GM18499 (cell line): ENCODE results near the gene IQCM.
"Not testable (repeated sequence)": the region's sequence is repeated elsewhere in the genome, so short reads cannot be mapped to it uniquely, and the experiment has no call there.

ENCODE experiments used
- ATAC-seq: cut with Tn5 transposase; IDR thresholded peaks from one replicate; pipeline ENCODE4 v1.9.1; 2021; ENCODE audit warnings: moderate number of reproducible peaks; ENCODE audit not compliant: insufficient read depth, unreplicated experiment

Gene IQCM

DNA sequence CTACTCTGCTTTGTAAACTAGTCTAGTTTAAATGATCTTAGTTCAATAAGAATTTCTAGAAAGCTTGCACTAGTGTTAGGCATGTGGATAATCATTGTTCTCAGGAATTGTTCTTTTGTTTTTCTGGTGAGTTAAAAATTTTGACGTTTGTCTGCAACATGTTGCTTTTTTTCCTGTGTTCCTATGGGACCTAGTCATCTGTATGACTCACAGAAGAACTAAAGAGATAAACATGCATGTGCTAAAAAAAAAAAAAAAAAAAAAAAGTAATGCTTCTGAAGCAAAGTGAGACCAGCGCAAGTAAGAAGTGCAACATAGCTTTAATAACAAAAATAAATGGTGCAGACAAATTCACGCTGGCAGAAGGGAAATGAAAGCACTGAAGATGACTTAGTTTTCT, 471.2 kb downstream of the IQCM start:
- ATAC-seq, result no peak

DNA sequence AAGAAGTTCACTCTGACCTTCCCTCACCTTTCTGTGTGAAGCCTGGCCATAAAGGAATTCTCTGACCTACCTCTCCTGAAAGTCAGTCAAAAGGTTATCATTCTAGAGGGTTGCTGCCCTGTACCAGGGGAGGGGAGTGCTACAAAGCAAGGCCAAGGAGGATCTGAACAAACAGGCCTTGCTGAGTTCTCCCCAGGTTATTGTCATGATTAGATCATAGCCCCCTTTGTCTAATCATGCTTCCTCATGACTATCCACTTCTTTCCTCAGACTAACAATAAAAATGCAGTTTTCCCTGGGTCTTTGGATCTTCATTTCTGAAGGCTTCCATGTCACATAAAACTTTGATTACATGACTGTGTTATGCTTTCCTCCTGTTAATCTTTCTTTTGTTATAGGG, 472.0 kb downstream of the IQCM start:
- no peak for ATAC-seq

DNA sequence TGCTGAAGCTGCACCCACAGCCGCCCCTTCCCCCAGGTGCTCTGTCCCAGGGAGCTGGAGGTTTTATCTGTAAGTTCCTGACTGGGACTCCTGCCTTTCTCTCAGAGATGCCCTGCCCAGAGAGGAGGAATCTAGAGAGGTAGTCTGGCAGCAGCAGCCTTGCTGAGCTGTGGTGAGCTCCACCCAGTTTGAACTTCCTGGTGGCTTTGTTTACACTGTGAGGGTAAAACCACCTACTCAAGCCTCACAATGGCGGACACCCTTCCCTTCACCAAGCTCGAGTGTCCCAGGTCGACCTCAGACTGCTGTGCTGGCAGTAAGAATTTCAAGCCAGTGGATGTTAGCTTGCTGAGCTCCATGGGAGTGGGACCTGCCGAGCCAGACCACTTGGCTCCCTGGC, 474.5 kb downstream of the IQCM start:
- ATAC-seq, result not testable (repeated sequence)

DNA sequence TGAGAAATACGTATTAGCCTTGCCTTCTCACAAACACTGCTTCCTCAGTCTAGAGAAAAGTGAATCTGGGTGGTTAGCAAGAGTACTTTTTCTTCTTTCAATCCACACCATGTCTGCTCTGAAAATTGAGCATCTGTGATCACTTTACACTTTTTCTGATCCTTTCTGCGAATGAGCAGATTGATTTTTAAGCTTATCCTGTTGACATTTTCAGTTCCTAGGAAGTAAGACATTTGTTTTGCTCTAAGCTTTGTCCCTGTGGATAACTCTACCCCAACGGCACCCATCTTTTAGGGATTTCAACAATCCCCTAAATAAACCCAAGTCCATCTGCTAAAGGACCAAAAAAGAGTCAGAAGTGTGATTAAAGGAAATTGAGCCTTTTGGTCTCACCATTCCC, 487.5 kb downstream of the IQCM start:
- no peak for ATAC-seq

DNA sequence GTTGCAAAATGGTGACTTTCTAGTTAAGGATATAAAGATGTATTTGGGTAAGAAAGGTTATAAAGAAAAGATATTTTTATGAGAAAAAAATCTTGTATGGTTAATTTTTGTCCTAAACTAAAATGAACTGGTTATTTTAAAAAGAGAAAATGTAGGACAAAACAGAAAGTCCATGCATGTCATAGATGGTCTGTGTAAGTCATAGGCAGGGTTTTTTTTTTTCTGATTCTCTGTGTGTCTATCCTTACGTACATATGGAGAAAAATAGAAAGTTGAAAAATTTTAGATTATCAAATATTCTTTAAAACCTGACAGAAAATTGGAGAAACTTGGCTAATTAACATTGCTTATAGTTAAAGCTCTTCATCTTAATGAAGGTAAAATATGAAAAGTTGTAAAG, 493.4 kb downstream of the IQCM start:
- no peak for ATAC-seq

DNA sequence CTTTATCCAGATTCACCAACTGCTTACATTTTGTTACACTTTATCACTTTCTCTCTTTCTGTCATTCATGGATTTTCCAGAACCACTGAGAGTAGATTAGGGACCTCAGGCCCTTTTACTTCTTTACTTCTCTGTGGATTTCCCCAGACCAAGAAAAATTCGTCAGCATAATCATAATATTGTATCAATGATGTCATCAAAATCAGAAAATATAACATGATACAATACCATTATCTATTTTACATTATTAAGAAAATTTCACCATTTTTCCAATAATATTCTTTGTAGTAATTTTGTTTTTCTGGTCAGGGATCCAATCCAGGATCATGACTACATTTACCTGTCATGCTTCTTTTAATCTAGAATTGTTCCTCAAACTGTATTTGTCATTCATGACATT, 494.2 kb downstream of the IQCM start:
- no peak for ATAC-seq

DNA sequence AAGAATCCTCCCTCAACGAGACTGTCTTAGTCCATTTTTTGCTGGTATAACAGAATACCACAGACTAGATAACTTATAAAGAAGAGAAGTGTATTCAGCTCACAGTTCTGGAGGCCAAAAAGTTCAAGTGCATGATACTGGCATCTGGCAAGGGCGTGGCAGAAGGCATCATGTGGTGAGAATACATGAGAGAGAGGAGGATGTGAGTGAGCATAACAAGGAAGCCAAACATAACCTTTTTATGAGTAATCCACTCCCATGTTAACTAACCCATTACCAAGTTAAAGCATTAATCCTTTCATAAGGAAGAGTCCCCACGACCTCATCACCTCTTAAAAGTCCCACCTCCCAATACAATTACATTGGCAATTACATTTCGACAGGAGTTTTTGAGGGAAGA, 504.6 kb downstream of the IQCM start:
- no peak for ATAC-seq

DNA sequence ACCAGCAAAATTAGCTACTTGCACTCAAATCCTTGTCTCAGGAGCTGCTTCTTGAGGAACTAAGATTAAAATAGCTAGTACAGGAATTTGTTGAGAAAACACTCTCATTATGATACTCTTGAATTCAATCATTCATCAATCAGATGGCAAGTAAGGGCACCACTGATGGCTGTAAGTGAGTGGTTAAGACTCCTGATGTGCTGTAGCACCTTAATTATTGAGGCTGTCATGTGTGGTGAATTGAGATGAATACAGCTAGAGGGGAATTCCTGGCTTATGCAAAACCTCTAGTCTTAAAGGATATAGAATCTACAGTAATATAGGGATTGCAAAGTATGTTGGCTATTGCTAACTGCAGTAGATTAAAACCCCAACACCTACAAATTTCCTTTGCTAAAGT, 509.1 kb downstream of the IQCM start:
- no peak for ATAC-seq
